ENCODE results near the gene WWC2.

DNA sequence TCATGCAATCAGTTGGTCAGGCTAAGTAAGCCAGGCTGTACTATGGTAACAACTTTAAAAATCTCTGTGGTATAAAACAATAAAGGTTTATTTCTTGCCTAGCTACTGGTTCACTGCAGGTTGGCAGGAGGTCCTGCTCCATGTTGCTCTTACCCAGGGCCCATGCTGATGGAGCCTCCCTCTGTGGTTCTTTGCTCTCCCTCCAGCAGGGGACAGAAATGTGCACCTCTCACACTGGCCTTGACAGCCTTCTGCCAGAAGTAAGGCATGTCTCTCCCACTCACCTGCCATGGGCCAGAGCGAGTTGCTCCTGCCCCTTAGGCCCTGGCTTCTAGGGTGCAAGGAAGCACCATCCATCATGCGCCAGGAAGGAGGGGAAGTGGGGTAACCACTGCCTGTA is 189.9 kb downstream of the WWC2 start:
- TF ChIP-seq POLR2AphosphoS5 (IDR thresholded peaks at IDR 0.05), result no peak
- no peak for TF ChIP-seq POLR2A (IDR thresholded peaks at IDR 0.05)
- TF ChIP-seq, protein P1, sequence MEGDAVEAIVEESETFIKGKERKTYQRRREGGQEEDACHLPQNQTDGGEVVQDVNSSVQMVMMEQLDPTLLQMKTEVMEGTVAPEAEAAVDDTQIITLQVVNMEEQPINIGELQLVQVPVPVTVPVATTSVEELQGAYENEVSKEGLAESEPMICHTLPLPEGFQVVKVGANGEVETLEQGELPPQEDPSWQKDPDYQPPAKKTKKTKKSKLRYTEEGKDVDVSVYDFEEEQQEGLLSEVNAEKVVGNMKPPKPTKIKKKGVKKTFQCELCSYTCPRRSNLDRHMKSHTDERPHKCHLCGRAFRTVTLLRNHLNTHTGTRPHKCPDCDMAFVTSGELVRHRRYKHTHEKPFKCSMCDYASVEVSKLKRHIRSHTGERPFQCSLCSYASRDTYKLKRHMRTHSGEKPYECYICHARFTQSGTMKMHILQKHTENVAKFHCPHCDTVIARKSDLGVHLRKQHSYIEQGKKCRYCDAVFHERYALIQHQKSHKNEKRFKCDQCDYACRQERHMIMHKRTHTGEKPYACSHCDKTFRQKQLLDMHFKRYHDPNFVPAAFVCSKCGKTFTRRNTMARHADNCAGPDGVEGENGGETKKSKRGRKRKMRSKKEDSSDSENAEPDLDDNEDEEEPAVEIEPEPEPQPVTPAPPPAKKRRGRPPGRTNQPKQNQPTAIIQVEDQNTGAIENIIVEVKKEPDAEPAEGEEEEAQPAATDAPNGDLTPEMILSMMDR (IDR thresholded peaks at IDR 0.05 in 8 of 11, conservative IDR thresholded peaks at IDR 0.05 in 3 of 11), result no peak
